Neuron (in vitro differentiated cells): ENCODE measurements around the gene TMEM97.
"Not testable (repeated sequence)": the region's sequence is repeated elsewhere in the genome, so short reads cannot be mapped to it uniquely, and the experiment has no call there.

Source experiments
- H2AFZ ChIP-seq: one replicate; pipeline ENCODE4 v1.6.1; 2013; ENCODE audit warnings: low read depth, mild to moderate bottlenecking, inconsistent platforms, low read length, moderate library complexity
- H3K27me3 ChIP-seq: one replicate; pipeline ENCODE4 v1.6.1; 2013; ENCODE audit warnings: low read length; ENCODE audit not compliant: insufficient read depth
- H3K36me3 ChIP-seq: one replicate; pipeline ENCODE4 v1.6.1; 2013; ENCODE audit warnings: low read length; ENCODE audit not compliant: insufficient read depth
- H3K4me1 ChIP-seq: one replicate; pipeline ENCODE4 v1.6.1; 2013; ENCODE audit warnings: low read length; ENCODE audit not compliant: insufficient read depth
- H3K4me3 ChIP-seq: 2 replicates; pipeline ENCODE4 v1.5.1; 2013; ENCODE audit warnings: mild to moderate bottlenecking, low read length, moderate library complexity
- H3K9me3 ChIP-seq: one replicate; pipeline ENCODE4 v1.6.1; 2013; ENCODE audit warnings: low read length

Gene TMEM97

GRCh38 chr17:28335201-28335958, 16.4 kb downstream of the TMEM97 start, which contains the start of the genes IFT20 and TNFAIP1:
Gene IFT20, minus strand, starts transcription at chr17:28335472. Its CDS starts 3,487 bp downstream, at chr17:28331985.
Gene TNFAIP1, plus strand, starts transcription at chr17:28335761. Its CDS starts 3,761 bp downstream, at chr17:28339522.
- peak within 1 kb of the TSS; percentile 64 for H3K4me3 ChIP-seq
- H3K4me1 ChIP-seq = peaks cover 18% of the 10 kb centered on the region
- H3K9me3 ChIP-seq = no peaks in the 10 kb centered on the region
- H3K27me3 ChIP-seq = no peaks in the 10 kb centered on the region
- peaks cover 25% of the 10 kb centered on the region for H3K36me3 ChIP-seq
- peak within 1 kb of the TSS; percentile 56 for H2AFZ ChIP-seq

- peak overlapping the region; percentile 21 for H2AFZ ChIP-seq
Observed at GRCh38 chr17:28335959-28336871, 17.2 kb downstream of the TMEM97 start.

DNA sequence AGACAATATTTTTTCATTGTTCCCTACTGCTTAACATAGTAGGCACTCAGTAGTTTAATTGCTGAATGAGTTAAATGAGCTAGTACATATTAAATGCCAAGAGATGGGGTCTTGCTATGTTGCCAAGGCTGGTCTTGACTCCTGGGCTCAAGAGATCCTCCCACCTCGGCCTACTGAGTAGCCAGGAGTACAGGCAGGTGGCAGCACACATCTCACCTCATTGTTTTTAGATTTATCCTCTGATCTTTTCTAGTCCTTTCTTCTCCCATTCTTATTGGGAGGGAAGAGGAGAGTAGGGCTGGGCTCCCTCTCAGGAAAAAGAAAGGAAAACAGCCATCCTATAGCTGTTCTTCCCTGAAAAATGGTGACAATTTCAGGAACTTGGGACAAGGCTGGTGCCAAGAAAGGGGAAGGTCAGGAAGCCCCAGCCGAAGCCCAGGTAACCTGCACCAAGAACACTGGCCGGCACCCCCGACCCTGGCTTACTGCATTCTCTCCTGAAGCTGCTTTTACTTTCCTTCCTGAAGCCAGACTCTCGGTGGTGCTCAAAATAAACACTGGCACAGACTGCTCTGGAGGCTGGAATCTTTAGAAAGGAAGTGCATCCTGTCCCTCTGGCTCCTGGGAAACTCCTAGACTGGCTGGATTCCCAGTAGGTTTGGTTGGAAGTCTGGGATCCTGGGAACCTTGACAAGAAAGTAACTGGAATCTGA, 19.2 kb downstream of the TMEM97 start:
- Histone ChIP-seq H3K4me3 (no peak overlapping the region), H3K27me3 (no peaks in the 10 kb centered on the region), H2AFZ (no peak overlapping the region), H3K9me3 (no peaks in the 10 kb centered on the region), H3K36me3 (peaks cover 37% of the 10 kb centered on the region), H3K4me1 (peaks cover 18% of the 10 kb centered on the region)

More at GRCh38 chr17:28335959-28336871, 17.2 kb downstream of the TMEM97 start:
- H3K36me3 ChIP-seq = peaks cover 26% of the 10 kb centered on the region
- no peaks in the 10 kb centered on the region for H3K9me3 ChIP-seq
- H3K4me3 ChIP-seq = peak overlapping the region; percentile 64
- H3K4me1 ChIP-seq = peaks cover 18% of the 10 kb centered on the region
- H3K27me3 ChIP-seq = no peaks in the 10 kb centered on the region

DNA sequence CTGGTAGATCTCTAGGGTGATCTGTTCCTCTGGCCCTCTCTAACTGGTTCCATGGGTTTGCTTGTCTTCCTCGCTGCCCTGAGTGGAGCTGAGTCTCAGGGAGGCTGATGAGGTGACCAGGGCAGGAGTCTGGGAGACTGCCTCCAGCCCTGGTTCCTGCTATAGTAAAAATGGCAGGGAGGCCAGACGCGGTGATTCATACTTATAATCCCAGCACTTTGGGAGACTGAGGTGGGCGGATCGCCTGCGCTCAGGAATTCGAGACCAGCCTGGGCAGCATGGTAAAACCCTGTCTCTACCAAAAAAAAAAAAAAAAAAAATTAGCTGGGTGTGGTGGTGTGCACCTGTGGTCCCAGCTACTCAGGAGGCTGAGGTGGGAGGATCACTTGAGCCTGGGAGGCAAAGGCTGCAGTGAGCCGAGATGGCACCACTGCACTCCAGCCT, 19.8 kb downstream of the TMEM97 start:
- H3K36me3 ChIP-seq = peaks cover 43% of the 10 kb centered on the region
- not testable (repeated sequence) for H3K9me3 ChIP-seq, H3K4me3 ChIP-seq, H2AFZ ChIP-seq, H3K27me3 ChIP-seq
- H3K4me1 ChIP-seq = peaks cover 18% of the 10 kb centered on the region

DNA sequence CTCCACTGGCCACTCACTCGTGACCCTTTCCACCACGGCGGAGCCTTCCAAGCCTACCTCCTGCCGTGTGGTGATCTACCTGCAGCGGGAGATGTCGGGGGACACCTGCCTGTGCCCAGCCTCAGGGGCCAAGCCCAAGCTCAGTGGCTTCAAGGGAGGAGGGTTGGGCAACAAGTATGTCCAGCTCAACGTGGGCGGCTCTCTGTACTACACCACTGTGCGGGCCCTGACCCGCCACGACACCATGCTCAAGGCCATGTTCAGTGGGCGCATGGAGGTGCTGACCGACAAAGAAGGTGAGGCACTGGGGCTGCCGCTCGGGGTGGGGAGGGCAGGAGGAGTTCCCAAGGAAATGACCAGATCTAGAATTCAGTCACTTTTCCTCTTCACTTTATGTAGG, 20.4 kb downstream of the TMEM97 start:
- H3K27me3 ChIP-seq = no peaks in the 10 kb centered on the region
- no peak overlapping the region for H2AFZ ChIP-seq
- H3K4me3 ChIP-seq = no peak overlapping the region
- peaks cover 11% of the 10 kb centered on the region for H3K4me1 ChIP-seq
- peaks cover 49% of the 10 kb centered on the region for H3K36me3 ChIP-seq
- no peaks in the 10 kb centered on the region for H3K9me3 ChIP-seq

DNA sequence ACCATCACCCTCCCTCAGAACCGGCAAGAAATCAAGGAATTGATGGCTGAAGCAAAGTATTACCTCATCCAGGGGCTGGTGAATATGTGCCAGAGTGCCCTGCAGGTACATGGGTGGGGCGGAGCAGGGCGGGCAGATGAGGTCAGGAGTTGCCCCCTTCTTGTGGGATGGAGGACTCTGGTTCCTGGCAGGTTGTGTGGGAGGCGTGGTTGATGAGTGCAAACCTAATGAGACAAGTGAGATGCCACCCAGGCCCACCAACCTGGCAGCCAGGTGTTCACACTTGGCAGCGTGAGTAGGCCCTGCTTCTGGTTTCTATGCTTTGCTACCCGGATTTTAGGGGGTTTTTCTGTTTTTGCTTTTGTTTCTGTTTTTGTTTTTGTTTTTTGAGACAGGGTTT, 21.4 kb downstream of the TMEM97 start:
- H2AFZ ChIP-seq = no peak overlapping the region
- H3K36me3 ChIP-seq = peaks cover 56% of the 10 kb centered on the region
- H3K4me3 ChIP-seq = no peak overlapping the region
- H3K27me3 ChIP-seq = no peaks in the 10 kb centered on the region
- H3K9me3 ChIP-seq = no peaks in the 10 kb centered on the region
- peaks cover 8% of the 10 kb centered on the region for H3K4me1 ChIP-seq

- Histone ChIP-seq H3K36me3 (peaks cover 65% of the 10 kb centered on the region), H3K27me3 (no peaks in the 10 kb centered on the region), H3K9me3 (no peaks in the 10 kb centered on the region), H3K4me1 (peaks cover 18% of the 10 kb centered on the region), H3K4me3 (no peak overlapping the region), H2AFZ (no peak overlapping the region)
Observed at GRCh38 chr17:28341516-28341915, 22.5 kb downstream of the TMEM97 start.

DNA sequence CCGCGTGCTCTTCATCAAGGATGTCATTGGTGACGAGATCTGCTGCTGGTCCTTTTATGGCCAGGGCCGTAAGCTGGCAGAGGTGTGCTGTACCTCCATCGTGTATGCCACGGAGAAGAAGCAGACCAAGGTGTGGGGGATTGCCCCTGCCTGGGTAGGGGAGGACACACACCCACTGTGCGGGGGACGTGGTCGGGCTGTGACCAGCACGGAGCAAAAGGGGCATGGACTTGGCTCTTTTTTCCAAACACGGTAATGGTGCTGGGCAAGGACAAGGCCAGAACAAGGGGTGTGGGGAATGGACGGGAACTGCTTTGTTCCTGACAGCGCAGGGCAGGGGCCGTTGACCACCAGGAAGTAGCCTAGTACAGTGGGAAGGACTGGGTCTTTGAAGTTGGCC, 23.3 kb downstream of the TMEM97 start:
- Histone ChIP-seq H3K36me3 (peaks cover 73% of the 10 kb centered on the region), H3K4me1 (peaks cover 21% of the 10 kb centered on the region), H3K9me3 (no peaks in the 10 kb centered on the region), H3K27me3 (no peaks in the 10 kb centered on the region), H2AFZ (no peak overlapping the region), H3K4me3 (no peak overlapping the region)

GRCh38 chr17:28343491-28343932, 24.5 kb downstream of the TMEM97 start:
- peaks cover 84% of the 10 kb centered on the region for H3K36me3 ChIP-seq
- H2AFZ ChIP-seq = no peak overlapping the region
- H3K9me3 ChIP-seq = no peaks in the 10 kb centered on the region
- H3K4me3 ChIP-seq = no peak overlapping the region
- peaks cover 25% of the 10 kb centered on the region for H3K4me1 ChIP-seq
- H3K27me3 ChIP-seq = no peaks in the 10 kb centered on the region

- Histone ChIP-seq H2AFZ (no peak overlapping the region), H3K4me3 (no peak overlapping the region), H3K9me3 (no peaks in the 10 kb centered on the region), H3K36me3 (peaks cover 89% of the 10 kb centered on the region), H3K4me1 (peaks cover 25% of the 10 kb centered on the region), H3K27me3 (no peaks in the 10 kb centered on the region)
Observed at GRCh38 chr17:28344011-28344410, 25.0 kb downstream of the TMEM97 start.

DNA sequence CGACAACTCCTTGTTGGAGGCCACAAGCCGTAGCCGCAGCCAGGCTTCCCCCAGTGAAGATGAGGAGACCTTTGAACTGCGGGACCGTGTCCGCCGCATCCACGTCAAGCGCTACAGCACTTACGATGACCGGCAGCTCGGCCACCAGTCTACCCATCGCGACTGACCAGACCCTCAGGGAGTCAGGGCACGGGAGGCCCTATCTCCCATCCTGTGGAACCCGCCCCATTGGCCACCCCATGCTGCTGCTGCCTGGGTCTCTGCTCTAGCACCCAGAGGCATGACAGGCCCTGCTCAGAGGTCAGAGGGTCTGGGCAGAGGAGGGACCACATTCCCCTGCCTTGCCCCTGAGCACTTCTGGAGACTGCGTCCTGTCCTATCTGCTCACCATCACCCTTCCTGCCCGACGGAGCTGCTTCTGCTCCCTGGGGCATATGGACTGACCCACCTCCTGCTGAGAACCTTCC, 25.5 kb downstream of the TMEM97 start:
- no peaks in the 10 kb centered on the region for H3K9me3 ChIP-seq
- H3K27me3 ChIP-seq = no peaks in the 10 kb centered on the region
- H2AFZ ChIP-seq = no peak overlapping the region
- H3K4me3 ChIP-seq = no peak overlapping the region
- peaks cover 87% of the 10 kb centered on the region for H3K36me3 ChIP-seq
- H3K4me1 ChIP-seq = peaks cover 25% of the 10 kb centered on the region

DNA sequence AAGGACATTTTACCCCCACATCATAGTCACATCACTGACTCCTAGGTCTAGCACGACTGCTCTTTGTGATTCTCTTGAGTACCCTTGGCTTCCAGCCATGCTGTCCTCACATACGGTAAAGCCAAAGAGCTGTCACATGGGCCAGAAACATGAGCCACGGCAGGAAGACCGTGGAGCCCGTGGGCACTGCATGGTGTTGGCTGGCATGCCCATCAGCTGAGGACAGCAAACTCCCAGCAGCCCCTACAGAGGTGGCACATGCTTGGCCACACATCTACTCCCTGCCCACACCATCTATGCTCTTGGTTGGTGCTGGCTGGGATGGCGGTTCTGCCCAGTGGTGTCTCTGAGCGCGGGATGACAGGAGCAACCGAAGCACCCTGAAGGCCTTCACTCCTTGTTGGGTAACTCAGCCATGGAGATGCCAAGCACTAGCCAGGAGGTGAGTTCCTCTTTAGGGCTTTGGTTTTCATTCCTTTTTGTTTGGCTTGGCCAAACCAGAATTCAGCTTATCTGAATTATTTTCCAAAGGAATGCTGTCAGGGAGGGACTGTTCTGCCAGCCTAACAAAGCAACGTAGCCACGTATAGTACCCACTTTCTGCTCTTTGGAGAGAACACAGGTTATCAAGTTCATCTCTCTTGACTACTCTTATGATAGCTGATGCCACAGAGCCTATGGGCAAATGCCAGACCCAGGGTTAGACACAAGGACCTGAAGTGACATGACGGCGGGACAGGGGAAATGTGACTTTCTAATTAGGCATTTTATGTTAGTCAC, 26.6 kb downstream of the TMEM97 start:
- Histone ChIP-seq H3K4me1 (peaks cover 25% of the 10 kb centered on the region), H3K27me3 (no peaks in the 10 kb centered on the region), H3K9me3 (no peaks in the 10 kb centered on the region), H3K36me3 (peaks cover 87% of the 10 kb centered on the region), H2AFZ (no peak overlapping the region), H3K4me3 (no peak overlapping the region)
